GM10248 (cell line): Measurements from ENCODE around the gene TTI1.
A peak's percentile ranks its signal among the peaks of the same experiment; 100 is the strongest.

Source experiments
- CTCF ChIA-PET: fragments of 300-600 bp; sonication (Branson Sonifier 250); formaldehyde crosslinking; extraction: SDS; loops from one replicate; lab custom pipeline; 2021; ENCODE audit warnings: antibody characterized with exemption; lab: Yijun Ruan, JAX
- POLR2A ChIA-PET: fragments of 350-650 bp; sonication (Branson Sonifier 250); formaldehyde crosslinking; extraction: SDS; loops from one replicate; lab custom pipeline; 2020; ENCODE audit warnings: antibody characterized with exemption; lab: Yijun Ruan, JAX
- DNase-seq: peaks from one replicate; pipeline ENCODE4 v3.0.0; 2012; ENCODE audit errors: extremely low spot score
- CTCF ChIP-seq: IDR thresholded peaks from 2 replicates; pipeline ENCODE4 v1.5.1; 2012; ENCODE audit warnings: mild to moderate bottlenecking, low read depth; ENCODE audit errors: extremely low read depth, missing control alignments, control extremely low read depth

The TTI1 gene

GRCh38 chr20:38034961-38035360 lies 1.7 kb upstream of the TTI1 start:
- DNase-seq, result no peak
- TF ChIP-seq CTCF, result no peak
- CTCF ChIA-PET, result interaction anchor here (0.9 to 2.0 kb wide), 7 partner anchors 9 to 186 kb away, joined by 3 to 9 read pairs (median 4); no protein-coding TSS in a partner anchor
- POLR2A ChIA-PET, result no interaction called here

GRCh38 chr20:38034108-38034649 lies 923 bp upstream of the TTI1 start:
- no peak for DNase-seq
- POLR2A ChIA-PET, result interaction anchor here (1.5 to 2.2 kb wide), 2 partner anchors 9 to 12 kb away, joined by 5 to 11 read pairs; no protein-coding TSS in a partner anchor
- CTCF ChIA-PET, result interaction anchor here (0.9 to 2.0 kb wide), 7 partner anchors 8 to 187 kb away, joined by 3 to 9 read pairs (median 4); no protein-coding TSS in a partner anchor
- no peak for TF ChIP-seq CTCF

GRCh38 chr20:38032585-38033329 lies 499 bp downstream of the TTI1 start:
- peak; percentile 70 for DNase-seq
- CTCF ChIA-PET, result interaction anchor here (0.7 to 2.0 kb wide), 10 partner anchors 10 to 485 kb away, joined by 3 to 9 read pairs (median 4); no protein-coding TSS in a partner anchor

GRCh38 chr20:38031957-38032356 lies 1.3 kb downstream of the TTI1 start:
- CTCF ChIA-PET, result interaction anchor here (1.1 to 1.7 kb wide), 4 partner anchors 23 to 468 kb away, joined by 3 read pairs; no protein-coding TSS in a partner anchor
- no peak for TF ChIP-seq CTCF
- POLR2A ChIA-PET, result no interaction called here
- DNase-seq, result no peak

More at GRCh38 chr20:38032585-38033329, 499 bp downstream of the TTI1 start:
- no peak for TF ChIP-seq CTCF
- POLR2A ChIA-PET, result interaction anchor here (1.5 to 2.2 kb wide), 2 partner anchors 11 to 14 kb away, joined by 5 to 11 read pairs; no protein-coding TSS in a partner anchor

GRCh38 chr20:38029453-38029852 lies 3.8 kb downstream of the TTI1 start:
- ChIA-PET POLR2A (no interaction called here), CTCF (no interaction called here)
- no peak for TF ChIP-seq CTCF
- DNase-seq, result no peak

- CTCF ChIA-PET, result interaction anchor here (1.0 to 1.8 kb wide), 2 partner anchors 33 to 49 kb away, joined by 4 to 5 read pairs; no protein-coding TSS in a partner anchor
- no peak for DNase-seq
- POLR2A ChIA-PET, result no interaction called here
- no peak for TF ChIP-seq CTCF
These were observed 8.8 kb downstream of the TTI1 start for GRCh38 chr20:38024496-38024895.
